ENCODE measurements around the gene IFTAP. TPM values are rescaled to one million over a fixed set of nuclear protein-coding genes. Genes with fewer than 3 reads are reported as not detected.

IFTAP gene
- total RNA-seq, 4 donors from 2014 or later = 22.1 to 35.3 (median 29.5) TPM

- Histone ChIP-seq H3K27me3 (no peaks in the 10 kb centered on the region), H3K36me3 (no peaks in the 10 kb centered on the region), H3K9me3 (no peaks in the 10 kb centered on the region), H3K27ac (no peak overlapping the region), H3K4me1 (no peaks in the 10 kb centered on the region), H3K4me3 (no peak overlapping the region)
- in situ Hi-C loops (cut with MboI; ENCODE audit: low sequenced_read_pairs in 4 of 4) (no loop called here), intact Hi-C loops (cut with DNase I; ENCODE audit: low total_unique reads) (no loop called here)
- TF ChIP-seq CTCF (IDR thresholded peaks at IDR 0.05 in 4 of 5, conservative IDR thresholded peaks at IDR 0.05 in 1 of 5) = no peak
- no peak for TF ChIP-seq POLR2A (IDR thresholded peaks at IDR 0.05)
- DNase-seq (no peak), ATAC-seq (no peak)
Measured at GRCh38 chr11:36558571-36559413, 35.5 kb upstream of the IFTAP start.

- H3K36me3 ChIP-seq = no peaks in the 10 kb centered on the region
- DNase-seq (peak in 1 of 2 donors; percentile 15), ATAC-seq (peak in 1 of 2 donors; percentile 70)
- peaks cover 0 to 3% of the 10 kb centered on the region in 2 donors for H3K4me1 ChIP-seq
- in situ Hi-C loops (cut with MboI; ENCODE audit: low sequenced_read_pairs in 4 of 4) (loop anchor here (5.0 to 10.0 kb wide), 4 partner anchors 100 to 180 kb away; no protein-coding TSS in a partner anchor), intact Hi-C loops (cut with DNase I; ENCODE audit: low total_unique reads) (loop anchor here (1.0 to 10.0 kb wide), 3 partner anchors 58 to 180 kb away; no protein-coding TSS in a partner anchor)
- peak; percentile 33 to 62 (median 41) for TF ChIP-seq CTCF (IDR thresholded peaks at IDR 0.05 in 4 of 5, conservative IDR thresholded peaks at IDR 0.05 in 1 of 5)
- no peak for TF ChIP-seq POLR2A (IDR thresholded peaks at IDR 0.05)
- peak overlapping the region; percentile 39 to 51 (median 44) for H3K4me3 ChIP-seq
- no peaks in the 10 kb centered on the region for H3K9me3 ChIP-seq
- H3K27me3 ChIP-seq = no peaks in the 10 kb centered on the region
- H3K27ac ChIP-seq = no peak overlapping the region
Measured at GRCh38 chr11:36564376-36565030, 29.8 kb upstream of the IFTAP start.

DNA sequence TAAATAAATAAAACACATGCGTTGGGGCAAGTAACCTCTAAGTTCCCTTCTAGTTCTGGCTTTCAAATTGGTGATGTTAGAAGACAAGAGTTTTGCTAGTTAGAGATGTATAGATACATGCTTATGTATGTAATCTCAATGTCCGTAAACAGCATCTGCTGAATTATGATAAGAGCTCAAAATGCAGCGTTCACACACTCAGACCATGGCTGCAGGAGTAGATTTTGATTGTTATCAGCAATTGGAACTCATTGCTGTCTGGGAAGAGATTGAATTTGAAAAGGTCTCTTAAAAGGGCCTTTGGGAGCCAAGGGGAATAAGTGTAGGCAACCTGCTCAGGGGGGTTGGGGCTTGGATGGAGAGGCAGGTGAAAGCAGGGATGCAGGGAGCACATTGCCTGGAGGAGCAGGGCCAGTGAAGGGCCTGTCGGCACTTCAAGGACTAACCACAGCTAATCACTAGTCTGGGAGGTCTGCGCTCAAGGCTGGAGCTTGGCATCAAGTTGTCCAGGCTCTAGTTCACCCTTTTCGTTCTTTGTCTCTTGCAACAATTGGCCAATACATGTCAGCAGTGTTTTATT is 29.2 kb upstream of the IFTAP start:
- in situ Hi-C loops (cut with MboI; ENCODE audit: low sequenced_read_pairs in 4 of 4) = loop anchor here (10.0 kb wide), 2 partner anchors 100 to 180 kb away; no protein-coding TSS in a partner anchor
- Histone ChIP-seq H3K4me3 (peak overlapping the region in 1 of 4 donors; percentile 39), H3K36me3 (no peaks in the 10 kb centered on the region), H3K27me3 (no peaks in the 10 kb centered on the region), H3K27ac (no peak overlapping the region), H3K4me1 (peaks cover 0 to 3% of the 10 kb centered on the region in 2 donors), H3K9me3 (no peaks in the 10 kb centered on the region)
- ATAC-seq (no peak), DNase-seq (no peak)
- no peak for TF ChIP-seq CTCF (IDR thresholded peaks at IDR 0.05 in 4 of 5, conservative IDR thresholded peaks at IDR 0.05 in 1 of 5)
- TF ChIP-seq POLR2A (IDR thresholded peaks at IDR 0.05) = no peak
- intact Hi-C loops (cut with DNase I; ENCODE audit: low total_unique reads) = loop anchor here (10.0 kb wide), 1 partner anchor 180 kb away; no protein-coding TSS in a partner anchor

DNA sequence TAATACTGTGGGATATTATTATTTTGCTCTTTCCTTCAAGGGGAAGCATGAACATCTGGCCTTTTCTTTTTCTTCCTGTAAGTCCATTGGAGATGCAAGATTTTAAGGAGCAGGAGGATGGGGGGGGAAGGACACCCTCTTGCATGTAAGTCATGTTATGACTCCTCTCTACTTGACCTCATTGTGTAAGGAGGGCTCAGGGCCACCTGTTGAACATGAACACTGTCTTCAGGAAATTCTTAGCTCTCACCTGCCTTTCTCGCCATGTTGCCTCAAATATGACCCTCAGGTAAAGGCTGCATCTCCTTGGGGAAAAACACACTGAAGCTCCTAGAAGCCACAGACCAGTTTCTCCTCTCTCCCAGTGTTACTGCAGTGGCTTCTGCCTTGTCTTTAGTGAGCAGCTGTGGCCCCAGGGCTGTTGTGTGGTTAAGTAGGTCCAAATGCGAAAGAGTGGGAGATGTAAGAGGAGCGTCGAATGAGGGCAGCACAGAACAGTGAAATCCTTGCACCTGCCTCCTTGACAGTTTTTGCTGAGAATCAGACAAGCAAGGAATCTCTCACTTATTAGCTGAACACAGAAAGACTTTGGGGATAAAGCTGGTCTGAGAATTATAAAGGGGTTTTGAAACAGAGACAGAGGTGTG is 27.8 kb upstream of the IFTAP start:
- in situ Hi-C loops (cut with MboI; ENCODE audit: low sequenced_read_pairs in 4 of 4) (loop anchor here (10.0 kb wide), 2 partner anchors 98 to 178 kb away; no protein-coding TSS in a partner anchor), intact Hi-C loops (cut with DNase I; ENCODE audit: low total_unique reads) (loop anchor here (10.0 kb wide), 1 partner anchor 178 kb away; no protein-coding TSS in a partner anchor)

More for the DNA sequence above, 27.8 kb upstream of the IFTAP start:
- peaks cover 0 to 3% (median 0%) of the 10 kb centered on the region in 3 donors for H3K27me3 ChIP-seq
- DNase-seq (no peak), ATAC-seq (no peak)
- TF ChIP-seq POLR2A (IDR thresholded peaks at IDR 0.05) = no peak
- no peak for TF ChIP-seq CTCF (IDR thresholded peaks at IDR 0.05 in 4 of 5, conservative IDR thresholded peaks at IDR 0.05 in 1 of 5)
- peaks cover 0 to 3% of the 10 kb centered on the region in 2 donors for H3K4me1 ChIP-seq
- H3K4me3 ChIP-seq = no peak overlapping the region
- no peak overlapping the region for H3K27ac ChIP-seq
- H3K9me3 ChIP-seq = no peaks in the 10 kb centered on the region
- no peaks in the 10 kb centered on the region for H3K36me3 ChIP-seq

Data from gastrocnemius medialis (tissue), 4 donors.